Panc1 (cell line): ENCODE data around the gene NFE2L1. TPM values are rescaled to one million over a fixed set of nuclear protein-coding genes. Genes with fewer than 3 reads are reported as not detected.
A peak's percentile ranks its signal among the peaks of the same experiment; 100 is the strongest.

Experiments used
- microRNA-seq: library from miRNA; unstranded; fragments of <30 nt; microRNA quantifications from one replicate; pipeline ENCODE4 v1.1.0, GENCODE V29; 2020; ENCODE audit not compliant: unreplicated experiment
- total RNA-seq: library from RNA; stranded (reverse); gene quantifications from one replicate; pipeline ENCODE4 v1.2.1, GENCODE V29; 2021; ENCODE audit not compliant: unreplicated experiment

The NFE2L1 gene
- total RNA-seq, 1 experiment from 2014 or later = 210 TPM

Small RNA genes within 50 kb of the gene (microRNA-seq; reads per million reads assigned to microRNA genes)
- gene MIR152 = 139 reads per million, percentile 58 among the genes with 10 or more reads in this experiment

Other genes starting within 250 kb of the NFE2L1 start
- gene OSBPL7, start 226.6 kb upstream of the NFE2L1 start, total RNA-seq = 9.1 TPM
- gene MRPL10, start 216.8 kb upstream of the NFE2L1 start, total RNA-seq = 41.9 TPM
- gene LRRC46, start 216.7 kb upstream of the NFE2L1 start, total RNA-seq = 1.9 TPM
- gene SCRN2, start 207.1 kb upstream of the NFE2L1 start, total RNA-seq = 34.9 TPM
- gene SP6, start 197.2 kb upstream of the NFE2L1 start, total RNA-seq = 4.0 TPM
- 25.6 TPM for gene SP2, start 152.1 kb upstream of the NFE2L1 start, total RNA-seq
- gene PNPO, start 106.8 kb upstream of the NFE2L1 start, total RNA-seq = 20.1 TPM
- gene PRR15L, start 90.5 kb upstream of the NFE2L1 start, total RNA-seq = 0.18 TPM
- gene CDK5RAP3, start 77.2 kb upstream of the NFE2L1 start, total RNA-seq = 193 TPM
- gene COPZ2, start 10.6 kb upstream of the NFE2L1 start, total RNA-seq = 5.4 TPM
- 157 TPM for gene CBX1, start 53.1 kb downstream of the NFE2L1 start, total RNA-seq
- gene SNX11, start 59.4 kb downstream of the NFE2L1 start, total RNA-seq = 28.1 TPM